Skin of body (tissue), 2 donors: Measurements from ENCODE around the gene RHO. TPM values are rescaled to one million over a fixed set of nuclear protein-coding genes. Genes with fewer than 3 reads are reported as not detected.
"Not testable (repeated sequence)": the region's sequence is repeated elsewhere in the genome, so short reads cannot be mapped to it uniquely, and the experiment has no call there.

Source experiments
- DNase-seq: peaks from one replicate; lab custom pipeline; 2025; lab: John Stamatoyannopoulos, UW
- total RNA-seq: library from RNA; depleted of rRNA; stranded (reverse); fragments of >200 nt; gene quantifications from one replicate; pipeline ENCODE4 v1.2.3, GENCODE V29; 2014

RHO gene
- total RNA-seq, 1 donor from 2014 or later: not detected

DNA sequence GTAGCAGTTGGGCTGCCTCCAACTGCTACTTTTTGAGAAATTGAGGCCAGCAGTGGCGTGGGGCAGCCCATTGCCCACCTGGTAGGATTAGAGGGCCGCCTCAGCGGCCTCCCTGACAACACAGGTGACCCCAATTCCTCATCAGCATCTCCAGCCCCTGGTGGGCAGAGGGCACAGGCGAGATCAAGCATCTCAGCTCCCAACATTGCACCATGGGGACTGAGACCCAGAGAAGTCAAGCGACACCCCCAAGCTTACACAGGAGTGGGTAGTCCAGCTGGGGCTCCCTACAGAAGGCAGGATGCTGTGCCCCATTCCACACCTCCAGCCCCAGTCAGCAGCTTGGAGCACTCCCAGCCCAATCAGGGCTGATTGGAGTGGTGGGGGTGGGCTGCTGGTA, 14.3 kb downstream of the RHO start:
- DNase-seq: no peak

DNA sequence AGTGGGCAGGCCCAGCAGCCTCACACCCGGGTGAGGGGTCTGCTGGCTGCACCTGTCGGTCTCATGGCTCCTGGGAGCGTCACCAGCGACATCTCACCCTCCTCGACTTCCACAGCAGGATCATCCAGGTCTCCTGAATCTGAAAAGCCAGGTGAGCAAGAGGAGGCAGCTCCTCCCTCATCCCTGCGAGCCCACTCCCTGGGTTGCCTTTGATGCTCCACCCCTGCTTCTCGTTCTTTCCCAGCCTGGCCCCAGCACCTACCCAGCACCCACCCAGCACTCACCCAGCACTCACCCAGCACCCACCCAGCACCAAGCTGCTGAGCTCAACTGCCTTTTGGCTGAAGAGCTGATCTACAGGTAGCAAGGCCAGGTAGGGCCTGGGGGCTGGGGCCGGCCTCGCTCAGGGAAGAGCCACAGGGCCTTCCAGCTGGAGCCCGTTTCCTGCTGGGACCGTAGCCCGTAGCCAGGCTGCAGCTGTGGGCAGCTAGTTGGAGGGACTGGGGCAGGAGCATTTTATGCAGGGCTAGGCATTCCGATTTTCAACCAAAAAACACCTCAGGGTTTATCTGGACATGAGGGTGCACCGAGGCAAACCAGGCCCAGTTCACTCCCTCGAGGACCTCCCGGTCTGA, 14.8 kb downstream of the RHO start, which contains the start of gene H1-8:
TSS of gene H1-8 (plus strand) at position 20 of the 635 bp plus-strand sequence. CDS start at position 64, 44 bp downstream.
- no peak for DNase-seq

DNA sequence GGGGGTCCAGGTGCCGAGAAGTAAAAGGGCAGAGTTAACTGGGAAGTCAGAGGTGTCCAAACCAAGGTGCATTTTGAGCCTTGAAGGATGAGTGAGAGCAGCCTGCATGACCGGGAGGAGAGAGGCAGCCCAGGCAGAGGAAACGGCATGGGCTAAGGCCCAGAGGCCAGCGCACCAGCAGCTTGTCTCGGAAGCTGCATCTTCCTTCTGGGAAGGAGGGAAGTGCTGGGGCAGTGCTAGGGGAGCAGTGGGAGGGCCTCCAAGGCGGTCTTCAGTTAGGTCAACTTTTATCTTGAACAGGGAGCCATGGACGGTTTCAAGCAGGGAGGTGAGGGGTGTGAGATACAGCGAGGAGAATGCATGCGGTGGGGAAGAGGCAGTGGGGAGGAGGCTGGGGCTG, 15.6 kb downstream of the RHO start:
- DNase-seq: no peak

DNA sequence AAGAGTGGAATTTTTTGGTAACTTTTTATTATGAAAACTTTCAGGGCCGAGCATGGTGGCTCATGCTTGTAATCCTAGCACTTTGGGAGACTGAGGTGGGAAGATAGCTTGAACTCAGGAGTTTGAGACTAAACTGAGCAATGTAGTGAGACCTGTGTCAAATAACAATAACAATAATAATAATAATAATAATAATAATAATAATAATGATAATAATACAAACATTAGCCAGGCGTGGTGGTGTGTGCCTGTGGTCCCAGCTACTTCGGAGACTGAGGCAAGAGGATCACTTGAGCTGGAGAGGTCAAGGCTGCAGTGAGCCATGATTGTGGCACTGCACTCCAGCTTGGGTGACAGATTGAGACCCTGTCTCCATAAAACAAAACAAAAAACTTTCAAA, 17.5 kb downstream of the RHO start:
- DNase-seq: not testable (repeated sequence)

DNA sequence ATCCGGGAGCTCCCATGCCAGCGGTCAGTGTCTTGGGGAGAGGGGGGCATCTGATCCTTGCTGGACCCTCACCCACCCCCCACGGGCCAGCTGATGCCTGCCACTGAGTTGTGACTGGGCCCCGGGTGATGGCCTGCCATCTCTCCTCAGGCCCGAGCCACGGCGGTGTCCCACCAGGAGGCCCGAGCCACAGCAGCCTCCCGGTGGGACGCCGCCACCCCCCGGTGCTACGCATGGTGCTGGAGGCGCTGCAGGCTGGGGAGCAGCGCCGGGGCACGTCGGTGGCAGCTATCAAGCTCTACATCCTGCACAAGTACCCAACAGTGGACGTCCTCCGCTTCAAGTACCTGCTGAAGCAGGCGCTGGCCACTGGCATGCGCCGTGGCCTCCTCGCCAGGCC, 18.8 kb downstream of the RHO start:
- DNase-seq: no peak

DNA sequence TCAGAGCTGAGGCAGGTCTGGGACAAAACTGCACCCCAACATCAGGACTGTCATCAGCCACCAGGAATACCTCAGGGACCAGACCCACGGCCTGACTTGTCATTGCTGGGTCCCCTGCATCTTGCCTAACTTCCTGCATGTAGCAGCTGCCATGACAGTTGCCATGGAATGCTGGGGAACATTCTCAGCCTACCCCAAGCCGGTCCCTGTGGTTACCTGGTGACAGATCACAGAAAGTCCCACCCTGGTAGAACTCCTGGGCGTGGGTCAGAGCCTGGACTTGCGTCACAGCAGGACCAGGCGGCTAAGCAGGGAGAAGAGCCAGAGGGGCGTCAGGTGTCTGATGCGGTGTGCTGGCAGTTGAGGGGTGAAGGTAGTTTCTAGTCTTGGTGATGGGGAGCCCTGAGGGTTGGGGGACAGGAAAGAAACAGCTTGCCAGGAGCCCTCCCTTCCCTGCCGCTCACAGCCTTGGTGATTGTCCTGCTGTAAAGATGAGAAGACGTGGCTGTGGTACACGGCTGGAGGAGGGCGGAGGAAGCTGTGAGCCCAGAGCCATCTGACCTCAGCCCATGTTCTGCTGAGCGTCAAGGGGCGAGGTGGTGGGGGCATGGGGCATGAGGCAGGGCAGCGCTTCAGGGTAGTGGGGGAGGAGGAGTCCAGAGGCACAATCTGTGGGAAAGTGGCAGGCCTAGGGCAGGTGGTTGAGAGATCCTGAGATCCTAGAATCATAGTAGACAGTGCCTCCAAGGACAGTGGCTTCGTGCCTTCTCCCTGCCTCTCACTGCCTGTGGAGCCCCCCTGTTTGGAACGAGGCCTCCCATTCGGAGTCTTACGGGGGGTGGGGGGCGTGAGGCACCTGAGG, 19.9 kb downstream of the RHO start:
- DNase-seq: no peak

DNA sequence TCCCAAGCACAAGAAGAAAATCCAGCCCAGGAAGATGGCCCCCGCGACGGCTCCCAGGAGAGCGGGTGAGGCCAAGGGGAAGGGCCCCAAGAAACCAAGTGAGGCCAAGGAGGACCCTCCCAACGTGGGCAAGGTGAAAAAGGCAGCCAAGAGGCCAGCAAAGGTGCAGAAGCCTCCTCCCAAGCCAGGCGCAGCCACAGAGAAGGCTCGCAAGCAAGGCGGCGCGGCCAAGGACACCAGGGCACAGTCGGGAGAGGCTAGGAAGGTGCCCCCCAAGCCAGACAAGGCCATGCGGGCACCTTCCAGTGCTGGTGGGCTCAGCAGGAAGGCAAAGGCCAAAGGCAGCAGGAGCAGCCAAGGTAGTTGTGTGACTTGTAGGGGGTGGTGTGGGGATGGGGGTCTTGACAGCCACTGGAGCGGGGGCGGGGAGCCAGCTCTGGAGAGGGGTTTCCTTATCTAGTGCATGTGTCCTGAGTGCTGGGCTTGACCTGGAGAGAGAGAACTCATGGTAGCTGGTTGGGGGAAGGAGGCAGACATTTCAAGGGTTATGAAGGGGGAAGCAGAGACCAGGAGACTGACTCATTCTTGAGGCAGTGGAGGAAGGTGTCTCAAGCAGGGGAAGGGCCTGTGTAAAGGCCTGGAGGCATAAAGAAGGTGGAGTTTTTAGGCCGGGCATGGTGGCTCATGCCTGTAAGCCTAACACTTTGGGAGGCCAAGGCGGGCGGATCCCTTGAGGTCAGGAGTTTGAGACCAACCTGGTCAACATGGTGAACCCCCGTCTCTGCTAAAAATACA, 20.8 kb downstream of the RHO start:
- no peak for DNase-seq

DNA sequence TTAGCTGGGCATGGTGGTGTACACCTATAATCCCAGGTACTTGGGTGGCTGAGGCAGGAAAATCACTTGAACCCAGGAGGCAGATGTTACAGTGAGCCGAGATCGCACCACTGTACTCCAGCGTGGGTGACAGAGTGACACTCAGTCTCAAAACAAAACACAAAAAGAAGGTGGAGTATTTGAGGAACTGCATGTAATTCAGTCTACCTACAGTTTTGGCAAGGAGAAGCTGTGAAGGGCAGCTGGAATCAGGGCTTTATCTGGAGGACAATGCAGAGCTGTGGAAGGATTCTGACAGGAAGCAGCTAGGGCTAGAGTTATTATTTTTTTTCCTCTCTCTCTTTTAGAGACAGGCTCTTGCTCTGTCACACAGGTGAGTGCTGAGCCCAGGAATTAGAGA, 21.4 kb downstream of the RHO start:
- DNase-seq: no peak

DNA sequence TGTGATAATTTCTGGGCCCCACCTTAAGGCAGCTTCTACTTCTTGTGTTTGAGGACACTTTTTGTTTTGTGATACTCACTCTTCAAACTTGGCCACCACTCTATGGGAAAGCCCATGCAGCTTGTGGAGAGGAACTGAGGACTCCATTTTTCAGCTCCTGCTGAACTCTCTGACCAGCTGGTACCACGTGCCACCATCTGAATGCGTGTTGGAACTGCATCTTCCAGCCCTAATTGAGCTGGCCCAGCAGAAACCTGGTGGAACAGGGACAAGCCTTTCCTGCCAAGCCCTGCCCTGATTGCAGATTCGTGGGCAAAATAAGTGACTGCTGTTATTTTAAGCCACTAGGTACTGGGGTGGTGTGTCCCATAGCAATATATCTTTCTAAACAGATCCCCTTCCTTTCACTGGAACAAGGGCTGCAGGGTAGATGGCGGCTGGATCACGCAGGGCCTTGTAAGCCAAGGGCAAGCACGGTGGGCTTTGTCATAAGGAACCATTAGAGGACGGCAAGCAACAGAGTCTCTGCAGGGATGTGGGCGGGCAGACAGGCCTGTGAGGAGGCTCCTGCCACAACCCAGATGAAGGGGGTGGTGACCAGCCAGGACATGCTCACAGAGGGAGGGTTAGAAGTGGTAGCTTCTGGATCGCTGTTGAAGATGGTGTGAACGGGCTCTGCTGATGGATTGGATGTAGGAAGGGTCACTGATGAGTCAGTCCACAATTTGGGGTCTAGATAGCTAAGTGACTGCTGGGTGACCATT, 24.0 kb downstream of the RHO start:
- no peak for DNase-seq

DNA sequence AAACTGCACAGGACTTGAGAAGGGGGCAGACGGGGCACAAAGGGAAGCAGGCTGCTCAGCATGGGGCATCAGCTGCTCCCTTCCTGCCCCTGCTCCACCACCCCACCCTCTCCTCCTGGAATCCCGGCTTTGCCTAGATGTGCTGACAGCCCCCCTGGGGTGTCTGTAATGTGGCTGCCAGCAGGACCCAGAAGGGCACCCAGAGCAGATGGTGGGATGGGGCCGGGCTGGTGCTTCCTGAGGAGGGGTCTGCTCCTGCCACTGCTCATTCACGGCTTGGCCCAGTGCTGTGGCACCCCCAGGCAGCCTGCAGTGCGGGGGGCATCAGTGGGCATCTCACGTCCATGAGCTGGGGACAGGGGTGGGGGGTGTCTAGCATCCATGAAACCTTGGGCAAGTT, 24.7 kb downstream of the RHO start:
- no peak for DNase-seq

DNA sequence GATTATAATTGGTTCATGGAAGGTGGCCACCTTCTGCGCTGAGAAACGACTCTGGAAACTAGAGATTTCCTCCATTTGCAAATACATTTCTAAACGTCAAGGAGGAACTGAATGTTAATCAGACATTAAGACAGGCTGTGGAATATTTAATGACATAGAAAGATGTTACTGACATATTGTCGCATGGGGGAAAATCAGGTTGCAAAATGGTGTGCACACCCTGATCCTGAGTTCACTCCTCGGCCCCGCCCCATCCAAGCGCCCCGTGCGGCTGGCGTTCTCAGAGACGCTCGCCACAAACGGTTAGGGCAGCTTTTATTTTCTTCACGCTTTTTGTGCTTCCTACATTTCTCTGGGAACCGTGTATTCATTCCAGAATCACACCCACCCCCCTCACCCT, 25.3 kb downstream of the RHO start:
- DNase-seq: no peak

DNA sequence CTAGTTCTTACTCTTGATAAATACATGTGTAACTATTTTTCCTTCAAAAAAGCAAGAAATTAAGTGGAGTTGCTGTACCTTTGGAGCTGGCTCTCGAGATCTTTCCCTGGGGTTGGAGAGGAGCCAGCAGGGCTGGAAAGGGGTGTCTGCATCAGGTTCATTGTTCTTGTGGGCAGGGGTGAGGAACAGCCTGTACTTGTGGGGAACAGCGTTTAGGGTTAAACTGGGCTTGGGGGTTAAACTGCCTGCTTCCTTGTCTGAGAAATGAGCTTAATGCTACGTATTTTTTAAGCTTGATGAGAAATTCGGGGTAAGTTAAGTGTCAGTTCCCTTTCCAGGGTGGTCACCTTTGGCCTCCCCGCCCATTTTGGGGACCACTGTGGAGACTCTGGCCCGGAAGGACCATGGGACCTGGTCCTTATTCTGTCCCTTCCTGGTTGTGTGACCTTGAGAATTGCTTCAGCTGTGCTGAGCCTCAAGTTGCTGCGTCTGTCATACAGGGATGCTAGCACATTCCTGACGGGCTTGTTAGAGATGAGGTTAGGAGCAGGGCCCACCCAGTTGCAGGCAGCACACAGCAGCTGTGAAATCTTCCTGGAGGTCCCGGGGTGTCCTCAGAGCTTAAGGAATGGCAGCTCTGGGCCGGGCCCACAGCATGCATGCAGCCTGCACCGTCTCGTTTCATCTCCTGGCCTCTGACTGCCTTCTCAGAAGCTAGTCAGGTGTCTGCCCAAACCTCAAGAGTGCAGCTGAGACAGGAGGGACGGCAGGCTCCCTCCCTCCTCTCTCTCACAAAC, 26.1 kb downstream of the RHO start:
- no peak for DNase-seq

DNA sequence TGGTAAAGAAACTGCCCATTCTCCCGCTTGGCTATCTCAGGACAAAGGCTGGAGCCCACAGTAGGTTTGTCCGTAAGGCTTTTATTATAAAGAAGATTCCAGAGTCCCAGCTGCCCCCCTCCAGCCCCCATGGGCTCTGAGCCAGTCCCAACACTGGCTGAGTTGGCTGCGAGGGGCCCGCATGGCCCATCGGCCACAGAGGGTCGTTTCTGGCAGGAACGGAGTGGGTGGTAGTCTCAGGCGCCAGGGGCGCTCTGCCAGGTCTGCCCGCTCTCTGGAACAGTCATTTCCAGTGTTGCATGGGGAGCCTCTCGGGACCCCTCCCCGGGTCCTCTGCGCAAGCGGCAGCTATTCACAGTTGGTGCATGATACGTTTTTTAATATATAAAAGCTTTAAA, 26.7 kb downstream of the RHO start:
- DNase-seq: no peak

DNA sequence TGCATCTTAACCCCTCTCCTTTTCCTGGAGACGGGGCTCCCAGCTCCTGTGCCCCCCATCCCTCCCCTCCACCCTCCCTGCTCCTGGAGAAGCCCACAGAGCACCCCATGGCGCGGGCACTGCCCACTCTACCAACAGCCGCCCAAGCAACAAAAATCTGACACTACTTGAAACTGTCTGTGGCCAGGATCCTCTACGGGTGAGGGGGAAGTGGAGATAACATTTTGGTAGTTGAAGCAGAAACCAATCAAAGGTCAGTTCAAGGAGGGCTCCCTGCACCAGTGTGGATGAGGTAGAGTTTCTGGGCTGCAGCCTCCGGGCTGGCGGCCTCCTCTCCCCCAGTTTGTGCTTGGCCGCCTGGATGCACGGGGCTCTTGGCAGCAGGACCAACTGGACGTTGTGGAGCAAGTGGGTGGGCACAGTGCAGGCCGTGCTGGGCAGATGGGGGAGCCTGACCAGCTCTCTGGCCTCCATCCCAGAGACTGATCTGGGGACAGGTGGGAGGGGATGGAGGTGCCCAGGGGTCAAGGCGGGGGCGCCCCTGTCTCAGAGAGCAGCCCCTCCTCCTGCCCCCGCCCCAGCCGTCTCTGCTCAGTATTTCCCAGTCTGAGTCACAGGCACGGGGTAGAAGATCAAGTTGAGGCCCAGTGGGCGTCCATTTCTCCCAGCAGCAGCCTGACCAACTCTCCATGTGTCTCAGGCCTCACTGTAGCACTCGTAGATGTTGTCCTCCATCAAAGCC, 27.3 kb downstream of the RHO start:
- no peak for DNase-seq

DNA sequence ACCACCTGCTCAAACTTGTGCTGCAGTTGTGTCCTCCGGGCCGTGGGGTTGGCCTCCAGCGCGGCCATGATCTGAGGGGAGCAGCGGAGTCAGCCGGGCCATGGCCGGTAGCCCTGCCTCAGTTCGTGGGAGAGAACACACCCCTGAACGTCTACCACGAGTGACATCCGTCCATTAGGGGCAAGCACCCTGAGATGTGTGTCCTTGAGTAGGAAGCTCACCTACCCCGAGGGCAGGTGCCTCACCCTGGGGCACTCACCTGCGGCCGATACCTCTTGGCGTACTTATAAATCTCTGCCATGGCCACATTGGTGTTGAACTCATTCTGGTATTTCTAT, 27.9 kb downstream of the RHO start:
- no peak for DNase-seq

DNA sequence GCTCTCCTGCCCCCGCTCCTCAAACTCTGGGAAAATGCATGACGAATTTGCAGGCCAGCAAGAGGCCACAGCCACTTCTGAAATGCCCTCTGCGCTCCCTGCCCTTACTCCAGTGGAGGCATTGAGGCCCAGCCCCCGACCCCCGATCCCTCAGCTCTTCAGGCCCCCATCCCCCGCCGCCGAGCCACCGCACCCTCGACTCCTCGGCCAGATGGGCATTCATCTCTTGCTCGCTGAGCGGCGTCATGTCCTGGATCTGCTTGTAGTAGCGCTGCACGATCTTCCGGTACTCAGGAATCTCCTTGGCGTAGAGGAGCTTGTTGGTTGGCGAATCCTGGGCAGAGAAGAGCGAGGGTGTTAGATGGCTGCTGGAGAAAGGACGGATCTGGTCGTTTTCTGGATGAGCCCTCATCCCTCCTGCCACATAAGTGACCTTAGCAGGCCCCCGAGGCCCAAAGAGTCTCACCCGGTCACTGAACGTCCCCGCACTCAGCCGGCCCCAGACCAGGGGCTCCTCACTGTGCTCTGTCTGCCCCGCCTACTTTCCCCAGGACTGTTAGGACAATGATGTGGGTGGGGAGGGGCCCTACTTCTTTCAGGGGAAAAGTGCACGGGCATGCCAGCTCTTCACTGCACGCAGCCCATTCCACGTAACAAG, 28.6 kb downstream of the RHO start:
- DNase-seq: no peak

DNA sequence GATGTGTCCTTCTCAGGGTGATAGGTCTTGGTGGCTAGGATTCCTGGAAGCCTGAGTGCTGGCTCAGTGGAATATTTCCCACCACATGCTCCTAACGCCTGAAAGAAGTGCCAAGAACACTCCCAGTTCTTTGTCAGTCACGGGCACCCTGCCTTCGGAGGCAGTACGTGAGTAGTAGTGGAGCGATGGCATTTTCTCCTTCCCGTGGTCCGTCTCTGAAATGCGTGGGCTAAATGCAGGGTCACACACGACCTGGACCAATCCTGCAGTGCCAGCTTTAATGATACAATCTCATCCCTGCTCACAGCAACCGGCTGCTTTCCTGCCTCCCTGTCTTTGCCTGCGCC, 29.1 kb downstream of the RHO start:
- DNase-seq: peak; percentile 48

DNA sequence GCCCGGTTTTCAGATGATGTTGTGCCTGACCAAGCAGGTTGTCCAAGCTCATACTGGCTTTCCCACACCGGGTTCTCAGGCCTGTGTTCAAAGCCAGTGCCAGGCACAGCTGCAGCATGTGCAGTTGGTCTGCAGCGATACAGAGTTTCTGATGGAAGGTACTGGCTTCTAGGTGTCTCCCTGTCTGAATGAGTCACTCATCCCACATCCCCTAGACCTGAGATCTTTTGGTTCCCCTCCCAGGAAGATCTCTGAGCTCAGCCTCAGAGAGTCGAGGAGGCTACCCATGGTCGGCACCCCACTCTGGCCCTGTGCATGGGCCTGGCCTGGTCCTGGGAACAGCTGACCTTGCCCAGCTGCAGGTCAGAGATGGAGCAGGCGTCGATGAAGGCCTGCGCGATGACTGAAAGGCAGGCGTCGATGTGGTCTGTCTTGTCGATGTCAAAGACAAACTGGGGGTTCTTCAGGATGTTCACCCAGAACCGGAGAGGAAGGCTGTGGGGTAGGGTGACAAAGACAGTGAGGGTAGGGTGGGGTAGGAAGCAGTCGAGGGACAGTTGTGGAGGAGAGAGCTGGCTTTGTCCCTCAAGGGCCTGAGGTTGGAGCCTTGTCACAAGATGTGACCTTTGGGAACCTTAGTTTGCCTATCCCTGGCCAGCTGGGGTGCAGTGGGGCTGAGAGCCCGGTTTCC, 29.8 kb downstream of the RHO start:
- DNase-seq: no peak
